ENCODE measurements around the gene FPR3.

FPR3 gene

GRCh38 chr19:51754770-51755169, 40.2 kb upstream of the FPR3 start:
- TF ChIP-seq ZBTB44 (tag by site-specific recombination; IDR thresholded peaks at IDR 0.05) = no peak
- TF ChIP-seq, protein P1, sequence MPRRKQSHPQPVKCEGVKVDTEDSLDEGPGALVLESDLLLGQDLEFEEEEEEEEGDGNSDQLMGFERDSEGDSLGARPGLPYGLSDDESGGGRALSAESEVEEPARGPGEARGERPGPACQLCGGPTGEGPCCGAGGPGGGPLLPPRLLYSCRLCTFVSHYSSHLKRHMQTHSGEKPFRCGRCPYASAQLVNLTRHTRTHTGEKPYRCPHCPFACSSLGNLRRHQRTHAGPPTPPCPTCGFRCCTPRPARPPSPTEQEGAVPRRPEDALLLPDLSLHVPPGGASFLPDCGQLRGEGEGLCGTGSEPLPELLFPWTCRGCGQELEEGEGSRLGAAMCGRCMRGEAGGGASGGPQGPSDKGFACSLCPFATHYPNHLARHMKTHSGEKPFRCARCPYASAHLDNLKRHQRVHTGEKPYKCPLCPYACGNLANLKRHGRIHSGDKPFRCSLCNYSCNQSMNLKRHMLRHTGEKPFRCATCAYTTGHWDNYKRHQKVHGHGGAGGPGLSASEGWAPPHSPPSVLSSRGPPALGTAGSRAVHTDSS (tag by site-specific recombination; IDR thresholded peaks at IDR 0.05) = no peak
- no peak for TF ChIP-seq ZNF621 (tag by site-specific recombination; IDR thresholded peaks at IDR 0.05)
- TF ChIP-seq TRIM28 (IDR thresholded peaks at IDR 0.05; ENCODE audit: borderline replicate concordance, low read length) = no peak
- no peak for TF ChIP-seq ZBTB48 (tag by site-specific recombination; IDR thresholded peaks at IDR 0.05)
- no peak for TF ChIP-seq ZNF549 (tag by site-specific recombination; IDR thresholded peaks at IDR 0.05)
- Histone ChIP-seq H3K4me1 (ENCODE audit: control insufficient read depth, insufficient read depth, low read length) (no peaks in the 10 kb centered on the region), H3K36me3 (ENCODE audit: control insufficient read depth in 2 of 2, insufficient read depth in 1 of 2, low read length in 2 of 2) (no peaks in the 10 kb centered on the region), H3K9me3 (ENCODE audit: control insufficient read depth, insufficient read depth, low read depth, low read length) (no peaks in the 10 kb centered on the region), H3K4me3 (ENCODE audit: low read depth, low read length) (no peak overlapping the region), H3K27ac (ENCODE audit: extremely low read depth, low read depth, low read length) (no peak overlapping the region)
- ChIA-PET POLR2A (no interaction called here), CTCF (interaction anchor here (2.1 kb wide), 1 partner anchor 23 kb away, joined by 8 read pairs; no protein-coding TSS in a partner anchor)

GRCh38 chr19:51755571-51755970, 39.4 kb upstream of the FPR3 start:
- no peaks in the 10 kb centered on the region for H3K36me3 ChIP-seq (ENCODE audit: control insufficient read depth in 2 of 2, insufficient read depth in 1 of 2, low read length in 2 of 2)
- no peak overlapping the region for H3K4me3 ChIP-seq (ENCODE audit: low read depth, low read length)
- H3K4me1 ChIP-seq (ENCODE audit: control insufficient read depth, insufficient read depth, low read length) = no peaks in the 10 kb centered on the region
- ChIA-PET POLR2A (no interaction called here), CTCF (interaction anchor here (2.1 kb wide), 1 partner anchor 22 kb away, joined by 8 read pairs; no protein-coding TSS in a partner anchor)
- no peaks in the 10 kb centered on the region for H3K9me3 ChIP-seq (ENCODE audit: control insufficient read depth, insufficient read depth, low read depth, low read length)
- H3K27ac ChIP-seq (ENCODE audit: extremely low read depth, low read depth, low read length) = no peak overlapping the region
- TF ChIP-seq ZBTB8A (tag by site-specific recombination; IDR thresholded peaks at IDR 0.05) (no peak), PRDM6 (tag by site-specific recombination; IDR thresholded peaks at IDR 0.05) (no peak), ZBTB1 (tag by site-specific recombination; IDR thresholded peaks at IDR 0.05) (no peak), KLF8 (tag by site-specific recombination; IDR thresholded peaks at IDR 0.05) (no peak), GLI2 (tag by site-specific recombination; IDR thresholded peaks at IDR 0.05; ENCODE audit: borderline replicate concordance, low read depth) (no peak), ZNF549 (tag by site-specific recombination; IDR thresholded peaks at IDR 0.05) (no peak), CTCF (tag by site-specific recombination; IDR thresholded peaks at IDR 0.05) (no peak), ZNF132 (tag by site-specific recombination; IDR thresholded peaks at IDR 0.05; ENCODE audit: borderline replicate concordance) (no peak), SALL2 (tag by site-specific recombination; IDR thresholded peaks at IDR 0.05; ENCODE audit: borderline replicate concordance) (no peak), SP2 (tag by site-specific recombination; IDR thresholded peaks at IDR 0.05) (no peak), ZNF76 (tag by site-specific recombination; IDR thresholded peaks at IDR 0.05; ENCODE audit: borderline replicate concordance, low read depth) (no peak), ZNF157 (tag by site-specific recombination; IDR thresholded peaks at IDR 0.05) (no peak), ZNF660 (tag by site-specific recombination; IDR thresholded peaks at IDR 0.05) (no peak)
- TF ChIP-seq, protein P2, sequence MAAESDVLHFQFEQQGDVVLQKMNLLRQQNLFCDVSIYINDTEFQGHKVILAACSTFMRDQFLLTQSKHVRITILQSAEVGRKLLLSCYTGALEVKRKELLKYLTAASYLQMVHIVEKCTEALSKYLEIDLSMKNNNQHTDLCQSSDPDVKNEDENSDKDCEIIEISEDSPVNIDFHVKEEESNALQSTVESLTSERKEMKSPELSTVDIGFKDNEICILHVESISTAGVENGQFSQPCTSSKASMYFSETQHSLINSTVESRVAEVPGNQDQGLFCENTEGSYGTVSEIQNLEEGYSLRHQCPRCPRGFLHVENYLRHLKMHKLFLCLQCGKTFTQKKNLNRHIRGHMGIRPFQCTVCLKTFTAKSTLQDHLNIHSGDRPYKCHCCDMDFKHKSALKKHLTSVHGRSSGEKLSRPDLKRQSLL (tag by site-specific recombination; IDR thresholded peaks at IDR 0.05) = no peak
- TF ChIP-seq, protein P3, sequence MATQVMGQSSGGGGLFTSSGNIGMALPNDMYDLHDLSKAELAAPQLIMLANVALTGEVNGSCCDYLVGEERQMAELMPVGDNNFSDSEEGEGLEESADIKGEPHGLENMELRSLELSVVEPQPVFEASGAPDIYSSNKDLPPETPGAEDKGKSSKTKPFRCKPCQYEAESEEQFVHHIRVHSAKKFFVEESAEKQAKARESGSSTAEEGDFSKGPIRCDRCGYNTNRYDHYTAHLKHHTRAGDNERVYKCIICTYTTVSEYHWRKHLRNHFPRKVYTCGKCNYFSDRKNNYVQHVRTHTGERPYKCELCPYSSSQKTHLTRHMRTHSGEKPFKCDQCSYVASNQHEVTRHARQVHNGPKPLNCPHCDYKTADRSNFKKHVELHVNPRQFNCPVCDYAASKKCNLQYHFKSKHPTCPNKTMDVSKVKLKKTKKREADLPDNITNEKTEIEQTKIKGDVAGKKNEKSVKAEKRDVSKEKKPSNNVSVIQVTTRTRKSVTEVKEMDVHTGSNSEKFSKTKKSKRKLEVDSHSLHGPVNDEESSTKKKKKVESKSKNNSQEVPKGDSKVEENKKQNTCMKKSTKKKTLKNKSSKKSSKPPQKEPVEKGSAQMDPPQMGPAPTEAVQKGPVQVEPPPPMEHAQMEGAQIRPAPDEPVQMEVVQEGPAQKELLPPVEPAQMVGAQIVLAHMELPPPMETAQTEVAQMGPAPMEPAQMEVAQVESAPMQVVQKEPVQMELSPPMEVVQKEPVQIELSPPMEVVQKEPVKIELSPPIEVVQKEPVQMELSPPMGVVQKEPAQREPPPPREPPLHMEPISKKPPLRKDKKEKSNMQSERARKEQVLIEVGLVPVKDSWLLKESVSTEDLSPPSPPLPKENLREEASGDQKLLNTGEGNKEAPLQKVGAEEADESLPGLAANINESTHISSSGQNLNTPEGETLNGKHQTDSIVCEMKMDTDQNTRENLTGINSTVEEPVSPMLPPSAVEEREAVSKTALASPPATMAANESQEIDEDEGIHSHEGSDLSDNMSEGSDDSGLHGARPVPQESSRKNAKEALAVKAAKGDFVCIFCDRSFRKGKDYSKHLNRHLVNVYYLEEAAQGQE (tag by site-specific recombination; IDR thresholded peaks at IDR 0.05) = no peak
